OCI-LY3 (cell line): Measurements from ENCODE around the gene PXK.

Source experiments
- H2AFZ ChIP-seq: fragments of 200-600, 300-600 bp; shearing (Covaris generic); 2 replicates; pipeline ENCODE4 v1.6.0; 2014; ENCODE audit warnings: antibody characterized with exemption, low read depth, low read length
- H3K27ac ChIP-seq: fragments of 200-600, 300-600 bp; sonication (generic); 2 replicates; pipeline ENCODE4 v1.5.1; 2014; ENCODE audit warnings: mild to moderate bottlenecking, low read length, moderate library complexity, mixed read lengths
- H3K27me3 ChIP-seq: fragments of 200-600, 300-600 bp; sonication (generic); 2 replicates; pipeline ENCODE4 v1.6.1; 2014; ENCODE audit warnings: low read depth, low read length, mixed read lengths
- H3K36me3 ChIP-seq: fragments of 200-600, 300-600 bp; sonication (generic); replicated peaks from 2 replicates; pipeline ENCODE3; 2014; ENCODE audit warnings: low read depth, low read length, mixed read lengths
- H3K4me1 ChIP-seq: fragments of 300-600, 200-600 bp; sonication (generic); 2 replicates; pipeline ENCODE4 v1.6.1; 2014; ENCODE audit warnings: low read length, mixed read lengths
- H3K4me2 ChIP-seq: fragments of 200-600, 300-600 bp; sonication (generic); 2 replicates; pipeline ENCODE4 v1.6.1; 2014; ENCODE audit warnings: low read length, mixed read lengths
- H3K4me3 ChIP-seq: fragments of 300-600, 200-600 bp; sonication (generic); 2 replicates; pipeline ENCODE4 v1.5.1; 2014; ENCODE audit warnings: antibody characterized with exemption, mild to moderate bottlenecking, low read length, moderate library complexity
- H3K79me2 ChIP-seq: fragments of 300-600, 200-600 bp; shearing (Covaris generic); 2 replicates; pipeline ENCODE4 v1.6.1; 2014; ENCODE audit warnings: mild to moderate bottlenecking, low read length, mixed read lengths
- H3K9ac ChIP-seq: fragments of 300-600, 200-600 bp; shearing (Covaris generic); 2 replicates; pipeline ENCODE4 v1.6.0; 2014; ENCODE audit warnings: mild to moderate bottlenecking, low read length, moderate library complexity
- H3K9me3 ChIP-seq: fragments of 200-600, 300-600 bp; shearing (Covaris generic); 2 replicates; pipeline ENCODE4 v1.6.1; 2014; ENCODE audit warnings: low read length, mixed read lengths; ENCODE audit not compliant: insufficient read depth
- H4K20me1 ChIP-seq: fragments of 200-600, 300-600 bp; sonication (generic); 2 replicates; pipeline ENCODE4 v1.6.1; 2016; ENCODE audit warnings: low read length, mixed read lengths; ENCODE audit not compliant: insufficient read depth
- CTCF ChIP-seq: fragments of 200-600, 300-600 bp; sonication (generic); IDR thresholded peaks from 2 replicates; pipeline ENCODE4 v1.5.1; 2014; ENCODE audit warnings: antibody characterized with exemption, low read length, low read depth
- EZH2phosphoT487 ChIP-seq: fragments of 200-600 bp; shearing (Covaris generic); IDR thresholded peaks from 2 replicates; pipeline ENCODE4 v1.6.1; 2018; ENCODE audit warnings: antibody characterized with exemption, mixed run types, low read depth

The PXK gene

GRCh38 chr3:58416191-58416590 lies 83.5 kb downstream of the PXK start:
- Histone ChIP-seq H3K4me2 (no peak overlapping the region), H3K27me3 (no peaks in the 10 kb centered on the region), H3K4me3 (no peak overlapping the region), H3K4me1 (peaks cover 7% of the 10 kb centered on the region; the same call in 1 of the 2 replicates), H3K9ac (no peak overlapping the region), H3K79me2 (no peaks in the 10 kb centered on the region), H3K9me3 (no peaks in the 10 kb centered on the region), H3K36me3 (no peaks in the 10 kb centered on the region), H2AFZ (no peak overlapping the region), H4K20me1 (no peaks in the 10 kb centered on the region), H3K27ac (no peak overlapping the region)
- TF ChIP-seq EZH2phosphoT487 (no peak), CTCF (no peak)

GRCh38 chr3:58417075-58417474 lies 84.4 kb downstream of the PXK start:
- TF ChIP-seq EZH2phosphoT487 (no peak), CTCF (no peak)
- Histone ChIP-seq H4K20me1 (no peaks in the 10 kb centered on the region), H2AFZ (no peak overlapping the region), H3K4me3 (no peak overlapping the region), H3K4me1 (peaks cover 7% of the 10 kb centered on the region; the same call in 1 of the 2 replicates), H3K36me3 (peaks cover 5% of the 10 kb centered on the region), H3K4me2 (no peak overlapping the region), H3K9ac (no peak overlapping the region), H3K27me3 (no peaks in the 10 kb centered on the region), H3K9me3 (no peaks in the 10 kb centered on the region), H3K27ac (no peak overlapping the region), H3K79me2 (no peaks in the 10 kb centered on the region)

GRCh38 chr3:58418227-58418626 lies 85.5 kb downstream of the PXK start:
- no peaks in the 10 kb centered on the region for H3K9me3 ChIP-seq
- no peak overlapping the region for H2AFZ ChIP-seq
- no peaks in the 10 kb centered on the region for H4K20me1 ChIP-seq
- peaks cover 8% of the 10 kb centered on the region for H3K36me3 ChIP-seq
- no peak for TF ChIP-seq CTCF
- TF ChIP-seq EZH2phosphoT487: no peak
- no peaks in the 10 kb centered on the region for H3K79me2 ChIP-seq
- no peaks in the 10 kb centered on the region for H3K27me3 ChIP-seq
- H3K4me2 ChIP-seq: no peak overlapping the region
- no peak overlapping the region for H3K9ac ChIP-seq
- no peak overlapping the region for H3K27ac ChIP-seq
- peaks cover 7% of the 10 kb centered on the region; the same call in 1 of the 2 replicates for H3K4me1 ChIP-seq
- no peak overlapping the region for H3K4me3 ChIP-seq

- Histone ChIP-seq H2AFZ (no peak overlapping the region), H3K27ac (no peak overlapping the region), H3K4me2 (no peak overlapping the region)
Observed at GRCh38 chr3:58419780-58420507, 87.3 kb downstream of the PXK start.

More at GRCh38 chr3:58419780-58420507, 87.3 kb downstream of the PXK start:
- Histone ChIP-seq H3K4me1 (peaks cover 7% of the 10 kb centered on the region; the same call in 1 of the 2 replicates), H3K9me3 (no peaks in the 10 kb centered on the region), H3K27me3 (no peaks in the 10 kb centered on the region), H3K79me2 (no peaks in the 10 kb centered on the region), H3K36me3 (peaks cover 19% of the 10 kb centered on the region), H4K20me1 (no peaks in the 10 kb centered on the region), H3K4me3 (no peak overlapping the region), H3K9ac (no peak overlapping the region)
- TF ChIP-seq CTCF (no peak), EZH2phosphoT487 (no peak)
